CD4-positive, alpha-beta T cell treated with Interferon alpha-2 for 1 hour (primary cell): ENCODE results near the gene ABCA12.

Source experiments
- DNase-seq, 2 donors: peaks; one replicate each; pipeline ENCODE4 v3.0.0-alpha.2; 2020 to 2022

ABCA12 gene

DNA sequence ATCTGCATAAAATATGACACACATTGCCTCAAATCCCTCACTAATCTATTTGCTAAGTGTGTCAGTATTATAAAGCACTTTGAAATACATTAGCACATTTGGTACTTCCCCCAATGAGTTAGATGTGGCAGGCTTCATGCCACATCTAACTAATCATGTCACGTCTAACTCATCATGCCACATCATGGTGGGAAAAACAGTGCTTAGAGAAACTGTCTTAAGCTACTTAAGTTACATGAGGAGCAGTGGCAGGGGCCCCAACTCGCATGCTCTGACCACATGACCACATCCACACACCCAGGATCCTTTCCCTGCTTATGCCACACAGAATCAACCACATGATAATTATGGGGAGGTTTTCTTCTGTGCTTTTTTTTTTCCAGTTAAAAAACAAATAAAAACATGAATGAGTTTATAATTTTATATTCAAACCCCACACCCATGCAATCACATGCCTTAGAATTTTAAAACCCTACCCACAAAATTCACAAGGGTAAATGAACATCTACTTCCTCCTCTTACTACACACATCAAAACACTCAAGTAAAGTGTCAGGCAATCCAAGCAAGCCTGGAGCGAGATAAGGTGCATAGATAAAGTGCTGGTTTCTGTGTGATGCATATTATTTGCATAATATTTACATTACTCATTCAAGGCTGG, 1.6 kb downstream of the ABCA12 start:
- no peak for DNase-seq

DNA sequence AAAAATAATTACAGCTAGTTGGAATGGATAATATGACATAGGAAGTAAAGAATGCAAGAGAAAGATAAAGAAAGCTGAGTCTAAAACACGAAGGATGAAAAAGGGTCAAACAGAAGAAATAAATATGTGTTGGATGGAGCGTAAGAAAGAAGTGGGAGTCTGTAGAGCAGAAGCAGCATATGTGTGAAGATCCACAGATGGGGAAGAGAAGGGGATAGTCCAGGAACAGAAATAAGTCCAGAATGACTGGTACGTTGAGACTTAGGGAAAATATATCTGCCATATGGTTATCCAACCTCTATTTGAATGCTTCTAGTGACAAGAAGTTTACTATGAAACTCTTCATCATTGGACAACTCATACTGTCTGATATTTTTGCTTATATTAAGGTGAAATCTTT, 18.0 kb downstream of the ABCA12 start:
- no peak for DNase-seq

DNA sequence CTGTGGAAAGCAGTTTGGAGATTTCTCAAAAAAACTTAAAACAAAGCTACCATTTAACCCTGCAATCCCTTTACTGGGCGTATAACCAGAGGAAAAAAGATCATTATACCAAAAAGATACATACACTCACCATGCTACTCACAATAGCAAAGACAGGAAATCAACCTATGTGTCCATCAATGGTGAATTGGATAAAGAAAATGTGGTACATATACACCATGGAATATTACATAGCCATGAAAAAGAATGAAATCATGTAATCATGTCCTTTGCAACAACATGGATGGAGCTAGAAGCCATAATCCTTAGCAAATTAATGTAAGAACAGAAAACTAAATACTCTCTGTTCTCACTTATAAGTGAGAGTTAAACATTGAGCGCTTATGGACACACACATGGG, 18.6 kb downstream of the ABCA12 start:
- DNase-seq = no peak

DNA sequence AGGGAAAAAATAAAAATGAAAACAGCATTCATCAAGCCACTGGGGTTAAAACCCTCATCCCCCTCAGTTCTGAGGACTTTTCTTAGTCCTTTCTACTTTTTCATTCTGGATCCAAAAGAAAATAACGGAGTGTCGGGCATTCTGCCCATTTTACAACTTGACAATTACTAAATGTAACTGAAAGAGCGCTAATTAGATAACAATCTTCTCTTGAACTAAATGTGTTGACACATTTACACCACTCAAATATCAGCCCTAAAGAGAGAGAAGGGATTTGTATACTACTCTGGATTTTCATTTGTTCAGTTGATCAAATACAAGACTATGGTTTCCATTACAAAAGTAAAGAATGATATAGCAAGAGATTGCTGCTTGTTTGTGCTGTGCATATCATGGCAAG, 27.5 kb downstream of the ABCA12 start:
- no peak for DNase-seq

DNA sequence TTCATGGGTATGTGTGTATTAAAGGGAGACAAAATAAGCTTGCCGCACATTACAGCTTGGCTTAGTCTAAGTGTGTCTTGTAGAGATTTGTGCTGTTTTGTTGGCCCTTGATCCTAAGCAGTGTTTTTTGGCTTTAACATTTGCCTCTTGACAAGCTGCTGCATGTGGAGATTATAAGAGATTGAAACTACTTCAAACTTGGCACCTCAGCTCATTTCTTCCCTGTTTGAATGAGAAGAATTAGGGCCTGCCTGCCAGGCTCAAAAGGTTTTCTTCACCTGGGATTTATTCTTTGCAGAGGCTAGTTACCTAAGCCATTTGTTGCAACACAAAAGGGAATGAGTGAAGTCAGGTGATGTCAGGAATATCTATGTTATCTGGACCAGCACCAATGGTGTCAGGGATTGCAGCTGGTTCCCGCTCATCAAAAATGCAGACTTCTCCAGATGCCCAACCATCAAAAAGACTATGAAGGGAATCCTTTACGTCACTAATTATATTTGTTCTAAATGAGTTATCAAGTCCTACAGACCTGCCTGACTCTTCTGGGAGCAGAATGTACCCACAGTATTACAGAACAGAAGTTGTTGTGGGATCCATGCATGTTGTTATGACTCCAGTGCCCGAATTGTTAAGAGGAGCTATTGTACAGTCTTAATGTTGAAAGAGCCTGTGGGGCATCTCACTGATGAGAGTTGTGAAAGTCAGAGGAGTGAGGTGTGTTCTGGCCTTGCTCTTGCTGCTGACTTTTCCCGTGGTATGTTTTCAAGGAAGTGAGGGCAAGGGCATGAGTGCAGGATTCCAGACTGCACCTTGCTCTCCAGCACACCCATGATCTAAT, 31.0 kb downstream of the ABCA12 start:
- no peak for DNase-seq

DNA sequence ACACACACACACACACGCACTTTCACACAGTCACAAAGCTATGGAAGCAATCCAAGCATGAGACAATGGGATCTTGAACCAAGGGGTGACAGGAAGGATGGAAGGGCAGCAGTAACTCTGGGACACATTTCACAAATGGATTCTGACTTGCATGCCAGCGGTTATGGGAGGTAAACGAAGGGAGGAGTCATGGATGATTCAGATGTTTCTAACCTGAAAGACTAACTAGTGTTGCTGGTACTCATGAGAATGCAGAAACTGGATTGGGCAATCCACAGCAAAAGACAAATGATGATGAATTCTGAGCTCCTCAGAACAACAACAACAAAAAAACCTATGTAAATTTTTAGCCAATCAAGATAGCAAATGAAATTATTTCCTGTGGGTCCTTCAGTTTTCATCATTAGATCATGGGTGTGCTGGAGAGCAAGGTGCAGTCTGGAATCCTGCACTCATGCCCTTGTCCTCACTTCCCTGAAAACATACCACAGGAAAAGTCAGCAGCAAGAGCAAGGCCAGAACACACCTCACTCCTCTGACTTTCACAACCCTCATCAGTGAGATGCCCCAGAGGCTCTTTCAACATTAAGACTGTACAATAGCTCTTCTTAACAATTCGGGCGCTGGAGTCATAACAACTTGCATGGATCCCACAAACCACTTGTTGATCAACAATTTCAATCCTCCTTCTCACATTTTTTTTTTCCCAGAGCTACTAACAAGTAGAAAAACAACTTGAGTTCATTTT, 32.6 kb downstream of the ABCA12 start:
- no peak for DNase-seq

DNA sequence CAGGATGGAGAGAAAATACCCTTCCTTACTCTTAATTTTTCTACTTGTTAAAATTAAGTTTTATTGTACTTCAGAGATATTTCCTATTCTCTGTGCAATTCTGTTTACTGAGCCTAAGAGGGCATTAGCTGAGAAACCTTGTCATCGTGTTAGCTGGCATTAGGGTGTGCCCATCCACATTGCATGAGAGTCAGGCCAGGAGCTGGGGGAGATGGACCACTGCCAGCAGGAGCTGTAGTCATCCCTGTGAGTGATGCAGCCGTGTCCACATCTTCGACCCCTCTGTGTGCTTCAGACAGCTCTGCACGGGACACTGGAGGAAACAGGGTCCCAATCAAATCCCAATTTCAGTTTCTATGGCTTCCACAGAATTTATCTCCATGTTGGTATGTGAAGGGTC, 34.2 kb downstream of the ABCA12 start:
- DNase-seq = no peak

- no peak for DNase-seq
Measured at GRCh38 chr2:215098875-215099274, 39.6 kb downstream of the ABCA12 start.

DNA sequence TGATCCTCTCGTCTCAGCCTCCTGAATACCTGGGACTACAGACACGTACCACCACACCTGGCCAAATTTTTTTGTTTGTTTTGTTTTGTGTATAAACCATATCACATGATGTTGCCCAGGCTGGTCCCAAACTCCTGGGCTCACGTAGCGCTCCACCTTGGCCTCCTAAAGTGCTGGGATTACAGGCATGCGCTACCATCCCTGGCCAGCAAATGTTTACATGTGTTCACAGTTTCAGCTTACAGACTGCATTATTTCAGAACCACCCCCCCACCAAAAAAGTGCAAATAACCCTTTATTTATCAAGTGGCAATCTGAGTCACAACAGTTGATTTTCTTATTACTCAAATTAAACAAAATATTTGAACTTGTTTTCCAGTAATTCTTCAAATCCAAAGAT, 54.3 kb downstream of the ABCA12 start:
- DNase-seq = no peak

DNA sequence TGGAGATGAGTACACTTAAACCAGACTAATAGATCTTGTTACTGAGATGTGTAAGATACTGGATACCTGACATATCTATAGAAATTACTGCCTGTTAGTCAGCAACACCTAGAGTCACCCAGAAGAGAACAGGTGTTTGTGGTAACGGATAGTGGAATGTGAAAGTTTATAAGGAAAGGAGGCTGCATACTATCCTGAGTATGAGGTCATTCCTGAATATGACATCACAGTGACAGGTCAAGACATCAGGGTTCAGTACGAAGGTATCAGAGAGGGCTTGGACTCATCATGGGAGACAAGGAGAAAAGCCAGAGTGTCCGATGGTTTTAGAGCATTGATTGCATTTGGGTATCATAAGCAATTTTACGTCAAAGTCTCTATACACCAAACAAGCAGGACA, 55.3 kb downstream of the ABCA12 start:
- no peak for DNase-seq

DNA sequence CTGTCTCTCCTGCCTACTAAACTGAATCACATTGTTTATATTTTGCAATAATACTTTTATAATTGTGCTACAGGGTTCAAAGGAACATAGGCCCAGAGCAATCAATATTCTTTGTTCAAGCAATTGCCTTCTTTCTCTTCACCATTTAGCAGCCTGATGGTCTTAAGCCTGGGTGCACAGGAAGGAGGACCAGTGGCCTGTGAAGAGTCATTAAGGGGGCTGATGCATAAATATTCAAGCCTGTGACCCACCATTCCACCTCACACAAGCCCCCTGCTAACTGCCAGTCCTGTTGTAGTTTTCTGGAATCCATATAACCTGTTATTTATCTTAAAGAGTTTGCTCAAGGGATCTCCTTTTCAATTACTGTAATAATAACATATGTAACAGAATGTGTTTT, 56.0 kb downstream of the ABCA12 start:
- no peak for DNase-seq

- DNase-seq = no peak
Measured at GRCh38 chr2:215080545-215080944, 57.9 kb downstream of the ABCA12 start.

GRCh38 chr2:215071676-215072075, 66.8 kb downstream of the ABCA12 start:
- DNase-seq = no peak

DNA sequence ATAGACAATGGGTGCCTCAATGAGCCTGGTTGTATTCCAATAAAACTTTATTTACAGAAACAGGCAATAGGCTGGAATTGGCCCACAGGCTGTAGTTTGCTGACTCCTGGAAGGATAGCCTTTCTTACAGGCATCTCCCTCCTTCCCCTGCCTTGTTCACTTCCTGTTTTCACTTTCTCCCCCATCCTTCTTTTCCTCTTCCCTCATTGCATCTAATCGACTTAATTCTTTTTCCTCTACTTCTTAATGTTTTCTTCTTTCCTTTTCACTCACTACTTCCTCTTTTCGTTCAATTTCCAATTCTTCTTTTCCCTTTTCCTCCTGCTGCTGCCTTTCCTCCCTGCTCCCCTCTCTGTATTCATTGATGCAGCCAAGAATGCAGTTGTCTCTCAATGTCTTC, 70.0 kb downstream of the ABCA12 start:
- DNase-seq = no peak

DNA sequence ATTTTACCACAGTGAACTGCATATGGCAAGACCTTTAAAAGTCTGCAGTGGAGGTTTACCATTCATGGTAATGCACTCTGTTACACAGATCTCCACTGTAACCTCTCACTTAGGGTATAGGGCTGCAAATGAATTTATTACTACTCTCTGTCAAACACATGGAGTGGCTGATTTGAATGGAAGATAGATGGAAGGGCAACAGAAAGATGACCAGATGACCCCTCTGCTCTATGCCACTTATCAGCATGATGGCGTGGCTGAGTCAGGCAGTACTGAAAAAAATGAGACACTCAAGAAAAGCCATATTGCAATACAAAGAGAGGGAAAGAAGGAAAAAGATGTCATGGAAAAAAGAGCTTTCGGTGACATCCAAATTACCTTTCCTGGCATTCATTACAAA, 72.3 kb downstream of the ABCA12 start:
- no peak for DNase-seq

DNA sequence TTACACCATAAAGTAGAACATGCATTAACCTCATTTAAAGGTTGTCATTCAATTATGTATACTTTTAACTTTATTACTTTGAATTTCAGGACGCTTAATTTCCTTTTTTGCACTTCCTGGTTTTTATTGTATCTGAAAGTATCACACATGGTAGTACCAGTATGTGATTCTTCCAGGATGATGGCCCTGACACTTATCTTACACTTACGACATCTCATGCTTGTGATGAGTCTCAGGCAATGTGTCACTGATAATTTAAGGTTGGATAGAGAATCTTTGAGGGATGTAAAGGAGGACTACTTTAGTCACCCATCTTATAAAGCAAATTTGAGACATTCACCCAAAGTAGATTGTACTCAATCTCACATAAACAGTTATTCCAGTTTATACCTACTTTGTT, 74.9 kb downstream of the ABCA12 start:
- no peak for DNase-seq

GRCh38 chr2:215060861-215061536, 77.4 kb downstream of the ABCA12 start:
- DNase-seq = no peak

- DNase-seq = no peak
Measured at GRCh38 chr2:215059724-215060123, 78.7 kb downstream of the ABCA12 start.

GRCh38 chr2:215055891-215056290, 82.5 kb downstream of the ABCA12 start:
- no peak for DNase-seq

DNA sequence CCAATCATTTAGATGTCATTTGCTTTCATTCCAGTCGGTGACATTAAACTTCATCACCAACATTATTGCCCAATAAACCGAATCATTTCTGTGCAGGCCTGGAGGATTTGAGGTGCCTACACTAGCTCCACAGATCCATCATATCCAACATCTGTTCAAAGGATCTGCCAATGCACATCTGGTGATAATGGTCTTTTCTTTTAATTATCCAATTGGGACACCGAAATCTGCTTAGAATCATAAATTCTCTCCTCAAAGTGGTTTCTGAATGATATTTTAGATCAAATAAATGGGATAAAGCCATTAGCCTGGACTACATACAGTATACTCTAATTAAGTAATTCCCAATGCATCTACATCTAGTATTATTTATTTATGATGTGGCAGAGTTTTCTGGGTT, 85.6 kb downstream of the ABCA12 start:
- no peak for DNase-seq

GRCh38 chr2:215052404-215052803, 86.0 kb downstream of the ABCA12 start:
- no peak for DNase-seq

DNA sequence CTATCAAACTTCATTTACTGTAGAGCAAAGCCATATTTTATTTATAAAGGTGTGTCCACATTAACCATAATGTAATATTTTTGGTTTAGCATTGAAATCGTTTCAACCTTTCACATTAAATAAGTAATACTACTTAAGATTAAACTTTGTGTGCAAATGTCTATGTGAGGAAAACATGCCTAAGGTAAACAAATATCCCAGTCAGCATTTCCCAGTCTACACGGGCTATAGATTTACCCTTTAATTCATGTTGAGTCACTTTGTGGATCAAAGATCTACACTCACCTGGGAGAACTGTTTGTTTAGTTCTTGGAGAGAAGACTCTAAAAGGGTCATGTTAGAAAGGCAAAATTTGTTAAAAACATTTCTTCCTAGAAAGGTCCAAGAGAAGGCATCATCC, 89.1 kb downstream of the ABCA12 start:
- DNase-seq = no peak

DNA sequence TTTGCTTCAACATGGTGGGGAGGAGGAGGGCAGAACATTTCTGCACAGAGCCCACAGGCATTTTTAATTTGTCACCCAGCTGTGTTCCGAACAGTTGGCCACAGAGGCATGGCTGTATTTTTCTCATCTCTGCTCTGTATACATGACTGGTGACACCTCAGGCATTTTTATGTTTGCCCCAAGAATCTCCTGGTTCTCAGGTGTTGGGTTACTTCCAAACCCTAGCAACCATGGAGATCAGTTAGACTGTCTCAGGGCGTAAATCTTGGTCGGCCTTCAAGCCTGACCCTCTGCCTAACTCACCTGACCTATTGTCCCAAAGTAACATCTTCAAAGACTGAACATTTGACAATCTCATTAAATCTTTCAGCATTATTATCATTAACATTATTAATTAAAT, 100.0 kb downstream of the ABCA12 start:
- DNase-seq = no peak
